ENCODE data around the gene LRIG3.

Gene LRIG3

GRCh38 chr12:58844161-58844560 is 76.1 kb downstream of the LRIG3 start:
- no peak for DNase-seq

DNA sequence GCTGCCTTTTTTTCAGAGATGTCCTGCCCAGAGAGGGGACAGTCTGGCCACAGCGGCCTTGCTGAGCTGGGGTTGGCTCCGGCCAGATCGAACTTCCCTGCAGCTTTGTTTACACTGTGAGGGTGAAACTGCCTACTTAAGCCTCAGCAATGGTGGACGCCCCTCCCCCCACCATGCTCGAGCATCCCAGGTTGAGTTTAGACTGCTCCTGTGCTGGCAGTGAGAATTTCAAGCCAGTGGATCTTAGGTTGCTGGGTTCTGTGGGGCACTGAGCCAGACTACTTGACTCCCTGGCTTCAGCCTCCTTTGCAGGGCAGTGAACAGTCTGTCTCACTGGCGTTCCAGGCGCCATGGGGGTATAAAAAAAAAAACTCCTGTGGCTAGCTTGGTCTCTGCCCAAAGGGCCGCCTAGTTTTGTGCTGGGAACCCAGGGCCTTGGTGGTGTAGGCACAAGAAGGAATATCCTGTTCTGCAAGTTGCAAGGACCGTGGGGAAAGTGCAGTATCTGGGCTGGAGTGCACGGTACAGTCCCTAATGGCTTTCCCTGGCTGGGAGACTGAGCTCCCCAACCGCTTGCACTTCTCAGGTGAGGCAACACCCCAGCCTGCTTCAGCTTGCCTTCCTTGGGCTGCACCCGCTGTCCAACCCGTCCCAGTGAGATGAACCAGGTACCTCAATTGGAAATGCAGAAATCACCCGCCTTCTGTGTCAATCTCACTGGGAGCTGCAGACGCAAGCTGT is 79.1 kb downstream of the LRIG3 start:
- no peak for DNase-seq

DNA sequence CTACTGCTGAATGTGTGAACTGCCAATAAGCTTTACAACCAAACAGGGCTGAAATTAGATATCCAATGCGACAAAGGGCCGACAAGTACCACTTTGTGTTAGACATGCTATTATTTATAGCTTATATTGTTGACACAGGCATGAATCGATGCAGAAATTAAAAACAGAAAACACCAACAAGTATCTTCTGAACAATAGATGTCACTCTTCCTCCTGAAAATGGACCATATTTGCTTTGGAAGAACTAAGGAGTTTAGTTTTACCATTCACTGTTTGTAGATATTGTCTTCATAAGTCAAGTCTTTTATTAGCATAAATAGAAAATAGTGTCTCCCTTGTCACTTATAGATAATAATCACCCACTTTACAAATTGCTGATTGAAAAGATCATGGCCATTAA is 86.5 kb downstream of the LRIG3 start:
- peak; percentile 83 for DNase-seq

- no peak for DNase-seq
These were observed 87.4 kb downstream of the LRIG3 start for GRCh38 chr12:58832920-58833319.

All from NCI-H345 (cell line).